T-helper 9 cell (primary cell): ENCODE measurements around the gene NFKB1.
"Not testable (repeated sequence)": the region's sequence is repeated elsewhere in the genome, so short reads cannot be mapped to it uniquely, and the experiment has no call there.

Experiments
- DNase-seq: peaks from one replicate; pipeline ENCODE4 v3.0.0-alpha.2; 2020

Gene NFKB1

DNA sequence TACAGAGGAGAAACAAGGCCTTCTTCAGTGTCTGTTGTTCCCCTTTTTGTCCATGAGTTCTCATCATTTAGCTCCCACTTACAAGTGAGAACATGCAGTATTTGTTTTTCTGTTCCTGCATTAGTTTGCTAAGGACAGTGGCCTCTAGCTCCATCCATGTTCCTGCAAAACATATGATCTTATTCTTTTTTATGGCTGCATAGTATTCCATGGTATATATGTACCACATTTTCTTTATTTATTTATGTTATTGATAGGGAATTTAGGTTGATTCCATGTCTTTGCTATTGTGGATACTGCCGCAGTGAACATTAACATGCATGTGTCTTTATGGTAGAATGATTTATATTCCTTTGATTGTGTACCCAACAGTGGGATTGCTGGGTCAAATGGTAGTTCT lies 69.1 kb downstream of the NFKB1 start:
- not testable (repeated sequence) for DNase-seq

DNA sequence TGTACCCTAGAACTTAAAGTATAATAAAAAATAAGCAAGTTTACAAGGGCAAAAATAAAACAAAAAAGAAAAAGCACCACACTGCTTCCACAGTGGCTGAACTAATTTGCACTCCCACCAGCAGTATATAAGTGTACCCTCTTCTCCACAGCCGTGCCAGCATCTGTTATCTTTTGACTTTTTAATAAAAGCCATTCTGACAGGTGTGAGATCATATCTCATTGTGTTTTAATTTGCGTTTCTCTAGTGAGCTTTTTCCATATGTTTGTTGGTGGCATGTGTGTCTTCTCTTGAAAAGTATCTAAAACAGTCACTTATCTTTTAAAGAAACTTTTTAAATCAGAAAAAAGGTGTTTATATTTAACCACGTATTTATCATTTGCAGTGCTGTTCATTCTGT lies 71.3 kb downstream of the NFKB1 start:
- DNase-seq, result no peak

DNA sequence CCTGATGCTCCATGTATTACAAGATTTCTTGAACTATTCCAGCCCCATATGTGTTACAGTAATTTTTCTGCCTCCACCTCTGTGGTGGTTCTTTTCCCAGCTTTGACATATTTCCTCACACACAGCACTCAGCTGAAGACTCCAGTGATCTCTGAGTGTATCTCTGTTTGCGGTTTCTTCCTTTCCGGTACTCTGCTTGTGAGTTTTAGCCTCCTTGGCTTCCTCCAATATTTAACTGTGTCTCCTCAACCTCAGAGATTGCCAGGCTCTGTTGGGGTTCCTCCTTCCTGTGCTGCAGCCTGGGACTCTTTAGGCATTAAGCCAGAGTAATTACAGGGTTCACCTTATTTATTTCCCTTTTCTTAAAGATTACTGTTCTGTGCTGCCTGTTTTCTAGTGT lies 73.2 kb downstream of the NFKB1 start:
- DNase-seq, result no peak

DNA sequence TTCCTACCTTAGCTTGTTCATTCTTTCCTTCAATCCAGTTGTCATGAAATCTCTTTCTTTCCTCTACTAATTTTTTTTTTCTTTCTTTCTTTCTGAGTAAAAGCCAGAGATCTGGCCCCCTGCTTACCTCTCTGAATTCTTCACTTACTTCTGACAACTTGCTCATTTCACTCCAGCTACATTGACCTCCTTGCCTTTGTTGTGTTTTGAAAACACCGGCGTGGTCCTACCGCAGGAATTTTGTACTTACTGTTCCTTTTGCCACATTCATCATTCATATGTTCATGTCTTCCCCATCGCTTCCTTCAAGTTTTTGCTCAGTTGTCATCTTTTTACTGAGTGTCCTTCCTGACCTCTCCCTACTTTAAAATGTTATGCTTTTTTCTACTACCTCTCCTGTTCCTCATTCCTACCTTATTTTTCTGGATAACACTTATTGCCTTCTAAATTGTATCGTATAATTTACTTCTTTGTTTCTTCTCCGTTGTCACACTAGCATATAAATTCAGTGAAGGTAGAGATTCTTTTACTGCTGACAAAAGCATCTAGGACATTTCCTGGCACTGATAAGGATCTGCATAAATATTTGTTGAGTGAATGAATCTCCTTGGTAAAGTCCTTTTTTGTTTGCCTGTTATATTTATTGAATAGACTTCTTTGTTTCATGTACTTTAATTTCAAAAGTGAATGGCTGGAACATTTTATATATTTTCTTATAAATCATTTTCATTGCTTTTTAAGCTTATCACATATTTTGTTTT lies 74.4 kb downstream of the NFKB1 start:
- no peak for DNase-seq

DNA sequence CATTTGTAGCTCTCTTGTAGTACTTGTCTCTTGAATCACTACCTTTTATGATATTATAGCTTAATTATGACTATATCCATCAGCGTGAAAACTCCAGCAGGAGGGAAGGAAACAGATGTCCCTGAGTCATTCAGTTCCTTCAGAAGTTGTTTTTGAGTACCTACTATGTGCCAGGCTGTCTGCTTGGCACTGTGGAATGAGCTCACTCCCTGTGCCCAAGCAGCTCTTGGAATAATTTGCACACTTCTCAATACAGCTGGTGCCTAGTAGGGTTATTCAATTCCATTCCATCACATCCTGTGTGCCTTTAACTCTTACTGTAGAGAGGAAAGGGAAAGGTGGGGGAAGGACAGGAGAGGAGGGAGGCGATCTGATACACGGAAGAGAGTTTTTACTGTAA lies 77.1 kb downstream of the NFKB1 start:
- no peak for DNase-seq

DNA sequence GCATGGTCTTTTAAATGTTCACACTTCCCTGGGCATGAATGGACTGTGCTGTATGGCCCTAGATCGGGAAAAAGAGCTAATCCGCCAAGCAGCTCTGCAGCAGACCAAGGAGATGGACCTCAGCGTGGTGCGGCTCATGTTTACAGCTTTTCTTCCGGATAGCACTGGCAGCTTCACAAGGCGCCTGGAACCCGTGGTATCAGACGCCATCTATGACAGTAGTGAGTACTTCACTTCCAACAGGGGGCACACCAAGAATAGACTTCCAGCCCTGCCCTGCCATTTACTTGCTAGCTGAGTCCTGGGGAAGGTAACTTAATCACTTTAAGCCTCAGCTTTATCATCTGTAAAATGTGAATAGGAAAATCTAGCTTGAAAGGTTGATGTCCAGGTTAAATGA lies 77.7 kb downstream of the NFKB1 start:
- DNase-seq, result no peak

DNA sequence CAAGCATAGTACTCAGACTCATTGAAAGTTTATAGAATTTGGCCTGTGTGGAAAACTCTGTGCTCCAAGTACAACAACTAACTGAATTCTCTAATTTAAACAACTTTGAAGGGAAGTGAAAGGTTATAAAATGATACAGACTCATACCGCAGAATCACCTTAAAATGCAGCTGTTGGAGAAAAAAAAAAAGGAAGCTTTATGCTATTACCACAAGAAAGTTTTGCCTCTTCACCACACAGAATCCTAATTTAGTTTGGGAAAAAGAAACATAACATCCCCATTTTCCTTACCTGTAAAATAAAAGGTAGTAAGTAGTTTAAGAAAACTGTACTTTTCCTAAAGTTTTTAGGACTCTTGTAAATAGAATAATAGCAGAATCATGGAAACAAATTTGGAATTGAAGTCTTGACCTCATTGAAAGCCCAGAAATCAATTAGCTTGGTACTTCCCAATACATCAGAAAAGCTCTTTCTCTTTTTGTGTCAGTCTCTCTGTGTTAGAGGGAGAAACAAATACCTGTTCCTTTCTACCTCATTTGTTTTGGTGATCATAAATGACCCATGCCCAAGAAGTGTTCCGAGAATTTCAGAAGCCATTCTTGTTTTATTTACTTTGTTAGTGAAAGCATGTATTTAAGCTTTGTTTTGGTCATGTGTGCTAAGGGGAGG lies 78.8 kb downstream of the NFKB1 start:
- no peak for DNase-seq

DNA sequence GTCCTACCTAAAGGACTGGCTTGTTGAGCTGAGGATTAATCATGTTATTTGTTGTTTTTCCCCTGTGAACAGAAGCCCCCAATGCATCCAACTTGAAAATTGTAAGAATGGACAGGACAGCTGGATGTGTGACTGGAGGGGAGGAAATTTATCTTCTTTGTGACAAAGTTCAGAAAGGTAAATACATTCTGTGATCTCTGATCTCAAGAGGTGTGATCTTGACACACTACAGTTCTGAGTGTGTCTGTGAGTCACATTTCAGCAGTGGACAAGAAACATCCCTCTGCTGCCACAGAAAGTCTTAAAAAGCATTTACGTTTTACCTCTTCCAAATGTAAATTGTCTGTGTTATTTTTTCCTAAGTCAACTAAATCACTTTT lies 79.3 kb downstream of the NFKB1 start:
- DNase-seq, result no peak

DNA sequence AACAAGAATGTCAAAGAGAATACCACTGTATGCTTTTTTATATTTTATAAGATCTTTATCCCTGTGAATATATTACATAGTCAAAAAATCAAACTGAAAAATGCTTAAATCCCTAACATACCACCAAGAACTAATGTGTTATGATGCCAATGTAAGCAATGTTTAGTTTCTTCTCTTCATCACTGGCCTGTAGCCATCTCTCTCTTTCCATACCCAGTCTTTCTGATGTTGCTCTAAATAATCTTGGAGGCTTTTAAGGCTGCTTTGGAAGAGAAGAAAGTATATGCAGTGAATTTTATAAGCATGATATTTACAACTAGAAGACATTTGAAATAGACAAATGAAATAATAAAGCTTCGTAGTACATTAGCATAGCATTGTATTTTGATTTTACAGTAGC lies 82.9 kb downstream of the NFKB1 start:
- DNase-seq, result no peak

DNA sequence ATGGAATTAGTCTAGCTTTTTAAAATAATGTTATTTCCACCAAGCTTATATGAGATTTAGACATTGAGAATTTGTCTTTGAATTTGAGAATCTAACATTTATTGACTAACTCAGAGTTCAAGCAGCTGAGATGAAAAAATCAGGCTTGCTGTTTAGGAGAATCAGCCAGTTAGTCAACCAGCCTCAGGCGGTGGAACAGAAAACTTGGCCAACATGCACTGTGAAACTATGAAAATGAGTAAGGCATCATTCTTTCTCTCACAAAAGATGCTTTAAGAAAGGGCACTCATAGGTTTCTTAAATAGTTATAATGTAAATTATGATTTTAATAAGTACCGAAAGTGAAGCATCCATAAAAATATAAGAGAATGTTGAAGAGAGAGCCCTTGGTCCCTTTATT lies 84.2 kb downstream of the NFKB1 start:
- DNase-seq, result no peak

DNA sequence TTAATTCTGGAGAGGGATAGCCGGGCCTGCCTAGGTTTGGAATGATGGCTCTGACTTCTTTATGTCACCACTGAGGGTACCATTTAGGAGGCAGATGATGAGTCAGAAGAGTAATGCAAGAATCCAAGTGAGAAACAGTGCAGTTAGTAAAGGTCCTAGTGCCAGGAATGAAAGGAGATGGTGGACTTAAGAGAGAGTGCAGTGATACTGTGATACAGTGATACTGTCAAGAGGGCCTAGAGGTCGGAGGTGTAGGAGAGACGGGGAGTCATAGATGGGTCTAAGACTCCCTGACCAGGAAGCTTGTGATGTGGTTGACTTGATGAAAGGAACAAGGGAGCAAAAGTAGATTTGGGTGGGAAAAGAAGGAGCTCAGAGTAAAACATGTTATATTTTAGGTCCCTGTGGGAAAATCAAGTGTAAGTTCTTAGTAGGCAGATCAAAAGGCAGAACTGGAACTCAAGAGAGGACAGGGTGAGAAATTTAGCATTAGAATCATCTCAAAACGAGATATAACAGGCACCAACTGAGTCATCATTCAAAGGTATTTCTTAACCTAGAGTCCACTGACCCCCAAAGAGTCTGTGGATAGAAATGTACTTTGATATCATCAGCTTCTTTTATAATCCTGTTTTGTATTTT lies 85.0 kb downstream of the NFKB1 start:
- no peak for DNase-seq

DNA sequence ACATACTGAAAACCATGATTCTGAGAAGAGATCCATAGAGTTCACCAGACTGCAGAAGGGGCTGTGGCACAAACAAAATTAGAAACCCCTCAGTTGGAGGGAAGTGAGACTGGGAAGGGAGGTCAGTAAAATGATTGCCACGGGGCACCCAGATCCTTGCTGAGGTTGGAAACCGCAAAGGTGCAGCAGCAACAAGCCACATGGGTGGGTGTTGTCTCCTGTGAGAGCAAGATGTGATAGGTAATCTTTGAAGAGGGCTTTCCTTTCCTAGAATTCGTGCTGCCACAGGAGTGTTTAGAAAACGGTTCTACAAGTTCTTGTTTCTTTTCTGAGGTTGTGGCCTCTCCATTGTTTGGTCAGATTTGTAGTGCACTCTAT lies 85.5 kb downstream of the NFKB1 start:
- no peak for DNase-seq

DNA sequence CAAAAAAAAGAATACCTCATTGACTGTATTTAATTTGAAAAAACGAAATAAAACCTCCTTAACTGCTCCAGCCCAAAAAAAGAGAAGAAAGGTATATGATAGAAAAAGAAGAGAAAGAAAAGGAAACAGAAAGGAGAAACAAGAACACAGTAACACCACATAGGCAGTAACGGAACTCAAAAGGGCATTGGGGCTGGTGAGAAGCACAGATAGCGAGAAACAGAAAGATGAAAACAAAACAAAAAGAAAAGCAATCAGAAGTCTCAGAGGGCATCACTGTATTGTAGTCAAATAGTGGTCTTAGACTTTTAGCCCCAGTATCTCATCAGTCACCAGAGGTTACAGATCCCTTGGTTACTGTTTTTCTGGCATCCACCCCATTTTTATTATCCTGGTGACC lies 88.6 kb downstream of the NFKB1 start:
- no peak for DNase-seq

DNA sequence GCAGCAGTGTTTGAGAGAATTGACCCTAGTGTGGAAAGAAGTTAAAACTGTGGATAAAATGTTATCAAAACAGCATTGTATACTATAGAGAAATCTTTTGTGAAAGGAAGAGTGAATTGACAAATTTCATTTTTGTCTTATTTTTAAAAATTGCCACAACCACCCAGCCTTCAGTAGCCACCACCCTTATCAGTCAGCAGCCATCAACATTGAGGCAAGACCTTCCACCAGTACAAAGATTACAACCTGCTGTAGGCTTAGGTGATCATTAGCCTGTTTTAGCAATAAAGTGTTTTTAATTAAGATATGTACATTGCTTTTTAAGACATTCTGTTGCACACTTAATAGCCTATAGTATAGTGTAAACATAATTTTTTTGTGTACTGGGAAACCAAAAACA lies 91.1 kb downstream of the NFKB1 start:
- no peak for DNase-seq

DNA sequence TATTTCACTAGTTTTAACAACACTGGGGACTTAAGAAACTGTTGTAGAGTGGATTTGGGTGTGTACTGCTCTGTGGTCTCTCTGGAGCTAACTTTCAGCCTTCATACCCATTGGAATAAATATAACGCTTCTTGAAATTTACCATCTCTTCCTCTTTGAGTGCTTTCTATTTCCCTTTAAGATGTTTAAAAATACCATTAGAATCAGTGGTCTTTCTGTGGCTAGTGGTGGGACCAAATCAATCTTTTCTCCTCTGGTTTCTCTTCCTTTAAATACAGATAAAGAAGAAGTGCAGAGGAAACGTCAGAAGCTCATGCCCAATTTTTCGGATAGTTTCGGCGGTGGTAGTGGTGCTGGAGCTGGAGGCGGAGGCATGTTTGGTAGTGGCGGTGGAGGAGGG lies 92.0 kb downstream of the NFKB1 start:
- DNase-seq, result no peak

DNA sequence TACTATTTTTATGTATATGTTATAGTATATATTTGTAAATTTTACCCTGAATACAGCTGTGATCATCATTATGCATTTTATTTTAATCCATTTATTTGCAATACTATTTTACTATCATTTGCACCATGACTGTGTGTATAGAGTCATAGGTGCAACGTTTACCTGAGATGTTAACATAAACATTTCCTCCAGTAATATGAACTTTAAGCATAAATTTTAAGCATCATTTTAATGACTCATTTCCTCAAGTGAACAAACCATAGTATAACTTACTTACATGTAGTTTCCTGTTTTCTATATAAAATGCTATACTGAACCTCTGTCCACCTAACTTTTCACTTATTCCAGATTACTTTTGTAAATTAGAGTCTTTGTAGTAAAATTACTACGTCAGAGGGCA lies 92.8 kb downstream of the NFKB1 start:
- DNase-seq, result no peak

DNA sequence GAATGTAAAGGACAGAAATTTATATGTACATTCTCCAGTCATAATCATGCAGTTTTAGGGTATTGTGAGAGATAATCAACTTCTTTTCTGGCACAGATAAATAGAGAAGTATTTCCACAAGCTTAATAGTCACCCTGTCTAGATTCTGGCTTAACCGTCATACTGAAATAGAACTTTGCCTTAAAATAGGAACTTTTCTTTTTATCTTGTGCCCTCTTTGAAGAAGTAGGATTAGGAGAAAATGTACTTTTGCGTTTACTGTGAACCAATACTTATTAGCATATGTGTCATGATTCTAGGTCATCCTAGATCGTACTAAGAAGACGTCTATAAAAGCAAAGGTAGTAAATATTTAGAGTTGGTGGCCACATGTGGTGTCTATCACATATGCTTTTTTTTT lies 95.4 kb downstream of the NFKB1 start:
- DNase-seq, result no peak

DNA sequence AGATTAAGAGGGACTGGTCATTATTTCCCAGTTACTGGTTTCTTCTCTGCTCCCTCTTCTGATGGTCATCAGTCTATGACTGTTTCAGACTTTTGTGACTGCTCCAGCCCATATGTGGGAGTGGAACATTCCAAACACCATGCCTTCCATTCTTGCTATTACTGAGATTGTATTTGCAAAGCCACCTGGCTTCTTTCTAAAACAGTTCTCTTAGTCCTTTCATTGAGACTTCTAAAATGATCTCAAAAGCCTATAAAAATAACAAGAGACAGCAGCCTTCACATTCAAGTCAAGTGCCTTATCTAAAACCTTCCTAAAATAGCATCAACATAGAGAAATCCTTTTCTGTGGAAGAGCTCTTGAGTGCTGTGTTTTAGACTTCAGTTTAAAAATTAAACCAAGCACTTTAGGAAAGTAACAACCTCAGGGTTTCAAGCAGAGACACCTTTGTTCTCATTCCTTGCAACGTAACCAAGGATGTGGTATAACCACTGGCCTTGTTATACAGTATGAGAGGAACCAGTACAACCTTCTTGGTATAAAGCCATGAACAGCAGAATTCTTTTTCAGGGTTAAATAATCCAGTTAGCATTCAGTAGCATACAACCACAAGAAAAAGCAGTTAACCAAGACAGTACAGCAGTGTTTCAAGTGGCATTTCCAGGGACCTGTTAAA lies 97.1 kb downstream of the NFKB1 start:
- no peak for DNase-seq

DNA sequence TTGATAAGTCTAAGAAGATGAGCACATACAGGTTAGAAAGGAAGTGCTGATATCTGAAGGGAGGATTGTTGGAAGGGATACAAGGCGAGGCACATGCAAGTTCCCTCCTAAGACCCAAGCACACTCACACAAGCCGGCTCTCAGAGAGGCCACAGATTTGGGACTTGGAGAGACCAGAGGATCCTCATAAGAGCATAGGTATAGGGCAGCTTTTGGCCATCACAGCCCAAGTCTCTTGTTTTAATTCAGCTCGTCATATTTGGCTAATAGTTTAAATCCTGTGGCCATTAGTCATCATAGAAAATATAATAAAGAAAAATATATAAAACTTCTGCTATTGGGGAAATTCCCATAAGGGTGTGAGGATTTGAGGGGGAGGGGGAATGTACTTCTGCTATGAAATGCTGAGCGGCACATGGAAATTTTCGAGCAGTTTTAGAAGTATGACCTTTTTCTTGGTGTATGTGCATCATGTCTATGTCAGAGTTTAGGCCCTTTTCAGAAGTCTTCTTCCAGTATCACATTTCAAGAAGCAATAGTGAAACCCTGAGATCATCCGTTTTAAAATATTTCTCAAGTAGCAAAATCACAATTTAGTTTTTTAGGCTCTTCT lies 97.7 kb downstream of the NFKB1 start:
- no peak for DNase-seq

DNA sequence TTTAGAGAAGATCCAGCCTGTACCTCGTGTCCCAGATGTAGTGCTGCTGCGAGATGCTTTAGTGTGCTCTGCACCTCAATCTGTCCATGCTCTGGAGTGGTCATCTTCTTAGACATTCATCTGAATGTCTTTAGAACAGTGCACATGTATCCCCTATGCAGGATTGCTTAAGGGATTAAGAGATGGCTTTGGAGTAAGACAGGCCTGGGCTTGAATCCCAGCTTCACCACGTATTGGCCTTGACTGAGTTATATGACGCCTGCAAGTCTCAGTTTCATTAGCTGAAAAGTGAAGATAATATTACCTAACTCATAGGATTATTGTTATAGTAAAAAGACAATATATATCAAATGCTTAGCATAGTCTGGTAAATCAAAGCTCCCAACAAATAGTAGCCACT lies 98.3 kb downstream of the NFKB1 start:
- DNase-seq, result no peak

DNA sequence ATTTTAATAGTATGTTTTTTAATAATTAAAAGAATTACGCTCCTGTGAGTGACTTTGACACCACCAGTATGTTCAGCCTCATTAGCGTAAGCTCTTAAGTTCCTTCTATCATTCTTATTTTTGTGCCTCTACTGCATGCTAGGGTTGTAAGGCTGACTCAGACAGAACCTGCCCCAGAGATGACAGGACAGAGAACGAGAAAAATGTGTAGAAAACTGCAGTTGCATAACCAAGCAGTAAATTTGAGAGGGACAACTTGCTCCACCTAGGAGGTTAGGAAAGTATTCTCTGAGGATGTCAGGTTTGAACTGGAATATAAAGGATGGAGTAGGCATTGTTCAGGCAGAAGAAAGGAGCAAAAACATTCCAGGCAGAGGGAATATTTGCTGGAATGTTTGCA lies 98.7 kb downstream of the NFKB1 start:
- DNase-seq, result no peak

DNA sequence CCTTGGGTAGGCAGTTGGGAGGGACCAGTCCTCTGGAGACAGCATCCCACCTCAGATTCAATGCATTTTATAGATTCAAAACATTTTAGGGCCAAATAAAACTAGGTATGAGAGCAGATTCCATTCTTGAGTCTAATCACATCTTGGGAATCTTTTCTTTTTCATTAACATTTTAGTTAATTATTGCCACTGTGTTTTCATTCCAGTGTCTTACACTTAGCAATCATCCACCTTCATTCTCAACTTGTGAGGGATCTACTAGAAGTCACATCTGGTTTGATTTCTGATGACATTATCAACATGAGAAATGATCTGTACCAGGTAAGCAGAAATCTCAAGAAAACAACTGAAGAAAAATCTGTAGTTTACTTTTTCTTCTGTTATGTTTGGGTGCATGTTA lies 99.5 kb downstream of the NFKB1 start:
- no peak for DNase-seq

DNA sequence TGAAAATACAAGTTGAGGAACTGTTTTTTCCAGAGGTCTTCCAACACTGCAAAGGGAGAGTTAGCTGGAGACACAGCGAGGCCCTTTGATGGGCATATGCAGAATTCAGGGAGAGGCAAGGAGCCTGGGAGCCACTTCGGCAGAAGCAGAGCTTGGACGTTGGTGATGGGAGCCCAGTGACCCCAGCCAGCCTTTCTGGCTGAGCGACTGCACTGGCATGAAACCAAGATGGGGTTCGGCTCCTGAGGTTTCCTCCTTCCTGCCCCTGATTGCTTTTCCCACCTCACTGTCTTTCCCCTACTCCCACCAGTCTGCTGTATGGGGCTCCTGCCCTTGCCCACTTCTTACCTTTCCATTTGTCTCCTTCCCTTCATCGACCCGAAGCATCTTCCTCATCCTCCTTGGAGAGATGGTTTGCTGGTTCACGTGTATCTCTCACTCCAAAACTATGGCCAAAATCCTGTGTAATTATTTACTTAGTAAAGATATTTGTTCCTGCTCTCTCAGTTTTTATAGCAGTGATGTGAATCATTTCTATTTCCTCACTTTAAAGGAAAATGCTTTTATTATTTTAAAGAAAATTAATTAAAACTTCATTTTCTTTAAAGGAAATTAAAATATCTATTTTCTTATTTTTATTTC lies 100.5 kb downstream of the NFKB1 start:
- DNase-seq, result no peak
